ENCODE measurements around the gene BCCIP.

DNA sequence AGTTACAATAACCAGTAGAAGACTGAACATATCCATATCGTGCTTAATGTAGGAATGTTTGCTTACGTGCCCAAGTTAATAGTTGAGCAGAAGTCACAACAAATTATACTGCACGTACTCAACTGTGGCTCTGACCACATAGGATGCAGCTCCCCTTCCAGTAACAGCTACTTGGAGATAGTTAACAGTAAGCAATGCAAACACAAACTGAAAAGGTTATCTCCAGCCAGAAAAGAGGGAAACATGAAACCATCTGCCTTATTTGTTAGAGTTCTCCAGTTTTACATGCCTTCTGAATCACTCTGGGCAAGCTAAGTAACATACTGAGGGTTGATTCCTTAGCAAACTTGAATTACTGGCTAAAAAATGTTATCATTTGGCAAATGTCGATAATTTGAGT, 48.0 kb downstream of the BCCIP start:
- TF ChIP-seq CTCF (IDR thresholded peaks at IDR 0.05 in 8 of 11, conservative IDR thresholded peaks at IDR 0.05 in 3 of 11) = no peak
- no peak for TF ChIP-seq POLR2A (IDR thresholded peaks at IDR 0.05)
